Bronchial epithelial cell (primary cell): ENCODE results near the gene MTX1. TPM values are rescaled to one million over a fixed set of nuclear protein-coding genes. Genes with fewer than 3 reads are reported as not detected.
"Not testable (repeated sequence)": the region's sequence is repeated elsewhere in the genome, so short reads cannot be mapped to it uniquely, and the experiment has no call there.

Source experiments
- DNase-seq: peaks from one replicate; pipeline ENCODE4 v3.0.0-alpha.2; 2010; ENCODE audit warnings: low read depth
- FAIRE-seq: peaks from 2 replicates; lab custom pipeline; 2011; peaks lifted over from hg19 to GRCh38; lab: Jason Lieb, UNC
- H3K27me3 ChIP-seq: 2 replicates; pipeline ENCODE4 v1.5.1; 2011; ENCODE audit warnings: low read length; ENCODE audit not compliant: control insufficient read depth, insufficient read depth
- H3K36me3 ChIP-seq: 2 replicates; pipeline ENCODE4 v1.5.1; 2011; ENCODE audit warnings: low read length; ENCODE audit not compliant: control insufficient read depth, insufficient read depth
- H3K4me3 ChIP-seq: 2 replicates; pipeline ENCODE4 v1.5.1; 2011; ENCODE audit warnings: mild to moderate bottlenecking, low read depth, low read length, control low read depth
- CTCF ChIP-seq: IDR thresholded peaks from 2 replicates; pipeline ENCODE4 v1.5.1; 2011; ENCODE audit warnings: mild to moderate bottlenecking, moderate library complexity, low read length, control low read depth, inconsistent platforms; ENCODE audit not compliant: insufficient read depth, severe bottlenecking
- total RNA-seq: library from RNA; depleted of rRNA; stranded (reverse); fragments of >200 nt; gene quantifications from 2 replicates; pipeline ENCODE4 v1.2.1, GENCODE V29; 2014

Gene MTX1
- total RNA-seq, 1 donor from 2014 or later = 48.4 TPM

- DNase-seq (no peak), FAIRE-seq (no peak)
- no peak overlapping the region for H3K4me3 ChIP-seq
- TF ChIP-seq CTCF = no peak
- H3K27me3 ChIP-seq = no peaks in the 10 kb centered on the region
- H3K36me3 ChIP-seq = no peaks in the 10 kb centered on the region
Observed at GRCh38 chr1:155186794-155187455, 21.6 kb upstream of the MTX1 start.

GRCh38 chr1:155187456-155187891 lies 21.0 kb upstream of the MTX1 start:
- DNase-seq (no peak), FAIRE-seq (no peak)
- Histone ChIP-seq H3K36me3 (no peaks in the 10 kb centered on the region), H3K27me3 (no peaks in the 10 kb centered on the region), H3K4me3 (no peak overlapping the region)
- TF ChIP-seq CTCF = no peak

DNA sequence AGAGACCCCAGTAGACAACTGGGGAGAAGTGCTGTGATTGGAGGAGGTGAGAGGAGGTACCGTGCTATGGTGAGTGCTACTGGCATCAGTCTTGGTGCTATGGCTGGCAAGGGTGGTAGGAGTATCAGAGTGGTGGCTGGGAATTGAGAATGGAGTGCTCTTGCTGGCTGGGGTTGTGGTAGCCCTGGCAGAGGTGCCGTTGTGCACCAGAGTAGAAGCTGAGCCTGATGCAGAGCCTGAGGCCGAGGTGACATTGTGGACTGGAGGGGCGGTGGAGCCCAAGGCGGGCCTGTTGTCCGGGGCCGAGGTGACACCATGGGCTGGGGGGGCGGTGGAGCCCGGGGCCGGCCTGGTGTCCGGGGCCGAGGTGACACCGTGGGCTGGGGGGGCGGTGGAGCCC lies 20.2 kb upstream of the MTX1 start:
- no peak for DNase-seq
- Histone ChIP-seq H3K36me3 (no peaks in the 10 kb centered on the region), H3K4me3 (no peak overlapping the region), H3K27me3 (no peaks in the 10 kb centered on the region)
- no peak for TF ChIP-seq CTCF
- no peak for FAIRE-seq

GRCh38 chr1:155189926-155190325 lies 18.6 kb upstream of the MTX1 start:
- not testable (repeated sequence) for FAIRE-seq, H3K36me3 ChIP-seq, H3K4me3 ChIP-seq, DNase-seq, H3K27me3 ChIP-seq

DNA sequence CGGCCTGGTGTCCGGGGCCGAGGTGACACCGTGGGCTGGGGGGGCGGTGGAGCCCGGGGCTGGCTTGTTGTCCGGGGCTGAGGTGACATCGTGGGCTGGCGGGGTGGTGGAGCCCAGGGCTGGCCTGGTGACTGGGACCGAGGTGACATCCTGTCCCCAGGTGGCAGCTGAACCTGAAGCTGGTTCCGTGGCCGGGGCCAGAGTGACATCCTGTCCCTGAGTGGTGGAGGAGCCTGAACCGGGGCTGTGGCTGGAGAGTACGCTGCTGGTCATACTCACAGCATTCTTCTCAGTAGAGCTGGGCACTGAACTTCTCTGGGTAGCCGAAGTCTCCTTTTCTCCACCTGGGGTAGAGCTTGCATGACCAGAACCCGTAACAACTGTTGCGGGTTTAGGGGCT lies 16.6 kb upstream of the MTX1 start:
- no peak overlapping the region for H3K4me3 ChIP-seq
- no peaks in the 10 kb centered on the region for H3K27me3 ChIP-seq
- DNase-seq (no peak), FAIRE-seq (no peak)
- TF ChIP-seq CTCF = no peak
- no peaks in the 10 kb centered on the region for H3K36me3 ChIP-seq

DNA sequence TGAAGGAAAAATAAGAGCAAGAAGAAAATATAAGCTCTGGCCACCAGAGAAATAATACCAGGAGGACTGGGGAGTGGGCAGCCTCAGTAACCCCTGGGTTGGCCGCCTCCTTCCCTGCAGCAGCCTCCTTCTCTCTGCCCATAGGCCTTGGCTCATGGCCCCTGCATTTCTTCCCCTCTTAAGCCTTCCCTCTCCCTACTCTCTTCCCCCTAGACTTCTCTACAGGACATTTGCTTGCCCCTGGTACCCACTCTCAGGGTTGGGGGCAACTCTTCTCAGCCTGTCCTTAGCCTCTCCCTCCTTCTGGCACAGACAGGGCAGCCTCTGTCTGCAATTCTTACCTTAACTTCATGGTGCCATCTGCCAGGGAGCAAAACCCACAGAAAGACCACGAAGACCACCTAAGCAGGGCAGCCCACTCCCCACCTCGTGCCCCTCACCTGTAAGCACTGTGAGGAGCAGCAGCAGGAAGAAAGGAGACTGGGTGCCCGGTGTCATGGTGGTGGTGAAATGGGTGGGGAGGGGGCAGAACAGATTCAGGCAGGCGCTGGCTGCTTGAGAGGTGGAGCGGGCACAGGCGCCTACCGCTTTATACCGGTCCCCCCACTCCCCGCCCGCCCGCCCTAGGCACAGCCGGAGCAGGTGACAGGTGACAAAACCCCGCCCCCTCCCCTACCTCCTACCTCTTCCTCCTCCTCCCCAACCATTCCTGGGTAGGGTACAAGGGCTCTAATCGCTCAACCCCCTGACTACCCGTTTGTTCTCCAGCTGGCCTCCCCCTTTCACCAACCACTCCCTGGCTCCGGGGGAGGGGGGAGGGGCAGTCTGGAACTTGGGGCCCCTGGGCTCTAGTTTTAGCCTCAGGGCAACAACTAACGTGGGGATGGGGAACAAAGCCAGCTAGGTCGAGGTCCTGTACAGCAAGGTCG lies 15.9 kb upstream of the MTX1 start:
- Histone ChIP-seq H3K4me3 (peak overlapping the region; percentile 26), H3K27me3 (no peaks in the 10 kb centered on the region), H3K36me3 (peaks cover 2% of the 10 kb centered on the region)
- no peak for TF ChIP-seq CTCF
- FAIRE-seq (no peak), DNase-seq (peak; percentile 17)
